Ishikawa (cell line): Measurements from ENCODE around the gene EPHA6.

Experiments
- CEBPB ChIP-seq: IDR thresholded peaks from 2 replicates; pipeline ENCODE4 v1.6.1; 2012
- CREB1 ChIP-seq: IDR thresholded peaks from 2 replicates; pipeline ENCODE4 v1.6.1; 2012; ENCODE audit warnings: low read depth
- EGR1 ChIP-seq: IDR thresholded peaks from 2 replicates; pipeline ENCODE4 v1.6.1; 2012
- EP300 ChIP-seq: IDR thresholded peaks from 2 replicates; pipeline ENCODE4 v1.6.1; 2012; ENCODE audit warnings: borderline replicate concordance
- FOXM1 ChIP-seq: IDR thresholded peaks from 2 replicates; pipeline ENCODE4 v1.6.1; 2012; ENCODE audit warnings: low read depth, borderline replicate concordance
- NFIC ChIP-seq: IDR thresholded peaks from 2 replicates; pipeline ENCODE4 v1.6.1; 2012
- RAD21 ChIP-seq: IDR thresholded peaks from 2 replicates; pipeline ENCODE4 v1.6.1; 2012; ENCODE audit warnings: low read depth
- TAF1 ChIP-seq: IDR thresholded peaks from 2 replicates; pipeline ENCODE4 v1.6.1; 2012; ENCODE audit warnings: low read depth, mild to moderate bottlenecking
- TCF12 ChIP-seq: IDR thresholded peaks from 2 replicates; pipeline ENCODE4 v1.6.1; 2012; ENCODE audit warnings: low read depth
- TEAD4 ChIP-seq: IDR thresholded peaks from 2 replicates; pipeline ENCODE4 v1.6.1; 2012
- YY1 ChIP-seq: IDR thresholded peaks from 2 replicates; pipeline ENCODE4 v1.6.1; 2012; ENCODE audit warnings: low read depth
- ZBTB7A ChIP-seq: IDR thresholded peaks from 2 replicates; pipeline ENCODE4 v1.6.1; 2012; ENCODE audit warnings: low read depth
- TF ChIP-seq, protein P1 (sequence below): IDR thresholded peaks from 2 replicates; pipeline ENCODE4 v1.6.1; 2012; ENCODE audit warnings: low read depth, mild to moderate bottlenecking
- TF ChIP-seq, protein P2 (sequence below): IDR thresholded peaks from 2 replicates; pipeline ENCODE4 v1.6.1; 2012
- TF ChIP-seq, protein P3 (sequence below): IDR thresholded peaks from 2 replicates; pipeline ENCODE4 v1.6.1; 2012

EPHA6 gene

DNA sequence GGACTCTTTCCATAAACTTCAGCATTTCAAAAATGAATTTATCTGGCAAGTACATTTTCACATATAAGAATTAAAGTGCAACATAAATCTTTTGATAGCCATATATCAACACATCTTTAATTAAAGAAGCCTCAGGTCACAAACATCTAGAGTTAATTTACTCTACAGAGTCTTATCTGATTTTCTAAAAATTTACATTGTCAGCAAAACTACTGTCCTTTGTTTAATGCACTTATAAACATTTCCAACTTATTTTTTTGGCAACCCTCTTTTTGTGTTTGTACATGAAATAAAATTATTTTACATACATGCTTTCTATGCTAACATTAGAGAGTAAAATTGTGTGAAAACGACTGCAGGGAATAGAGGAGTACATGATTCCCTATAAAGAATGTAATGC, 533.4 kb downstream of the EPHA6 start:
- no peak for TF ChIP-seq YY1
- TF ChIP-seq TAF1, result no peak
- no peak for TF ChIP-seq NFIC
- no peak for TF ChIP-seq CEBPB
- TF ChIP-seq, protein P1, sequence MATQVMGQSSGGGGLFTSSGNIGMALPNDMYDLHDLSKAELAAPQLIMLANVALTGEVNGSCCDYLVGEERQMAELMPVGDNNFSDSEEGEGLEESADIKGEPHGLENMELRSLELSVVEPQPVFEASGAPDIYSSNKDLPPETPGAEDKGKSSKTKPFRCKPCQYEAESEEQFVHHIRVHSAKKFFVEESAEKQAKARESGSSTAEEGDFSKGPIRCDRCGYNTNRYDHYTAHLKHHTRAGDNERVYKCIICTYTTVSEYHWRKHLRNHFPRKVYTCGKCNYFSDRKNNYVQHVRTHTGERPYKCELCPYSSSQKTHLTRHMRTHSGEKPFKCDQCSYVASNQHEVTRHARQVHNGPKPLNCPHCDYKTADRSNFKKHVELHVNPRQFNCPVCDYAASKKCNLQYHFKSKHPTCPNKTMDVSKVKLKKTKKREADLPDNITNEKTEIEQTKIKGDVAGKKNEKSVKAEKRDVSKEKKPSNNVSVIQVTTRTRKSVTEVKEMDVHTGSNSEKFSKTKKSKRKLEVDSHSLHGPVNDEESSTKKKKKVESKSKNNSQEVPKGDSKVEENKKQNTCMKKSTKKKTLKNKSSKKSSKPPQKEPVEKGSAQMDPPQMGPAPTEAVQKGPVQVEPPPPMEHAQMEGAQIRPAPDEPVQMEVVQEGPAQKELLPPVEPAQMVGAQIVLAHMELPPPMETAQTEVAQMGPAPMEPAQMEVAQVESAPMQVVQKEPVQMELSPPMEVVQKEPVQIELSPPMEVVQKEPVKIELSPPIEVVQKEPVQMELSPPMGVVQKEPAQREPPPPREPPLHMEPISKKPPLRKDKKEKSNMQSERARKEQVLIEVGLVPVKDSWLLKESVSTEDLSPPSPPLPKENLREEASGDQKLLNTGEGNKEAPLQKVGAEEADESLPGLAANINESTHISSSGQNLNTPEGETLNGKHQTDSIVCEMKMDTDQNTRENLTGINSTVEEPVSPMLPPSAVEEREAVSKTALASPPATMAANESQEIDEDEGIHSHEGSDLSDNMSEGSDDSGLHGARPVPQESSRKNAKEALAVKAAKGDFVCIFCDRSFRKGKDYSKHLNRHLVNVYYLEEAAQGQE, result no peak
- no peak for TF ChIP-seq ZBTB7A
- TF ChIP-seq CREB1, result no peak
- TF ChIP-seq EGR1, result no peak
- no peak for TF ChIP-seq EP300
- no peak for TF ChIP-seq TCF12
- TF ChIP-seq RAD21, result no peak
- TF ChIP-seq, protein P2, sequence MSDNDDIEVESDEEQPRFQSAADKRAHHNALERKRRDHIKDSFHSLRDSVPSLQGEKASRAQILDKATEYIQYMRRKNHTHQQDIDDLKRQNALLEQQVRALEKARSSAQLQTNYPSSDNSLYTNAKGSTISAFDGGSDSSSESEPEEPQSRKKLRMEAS, result no peak
- no peak for TF ChIP-seq FOXM1
- TF ChIP-seq, protein P3, sequence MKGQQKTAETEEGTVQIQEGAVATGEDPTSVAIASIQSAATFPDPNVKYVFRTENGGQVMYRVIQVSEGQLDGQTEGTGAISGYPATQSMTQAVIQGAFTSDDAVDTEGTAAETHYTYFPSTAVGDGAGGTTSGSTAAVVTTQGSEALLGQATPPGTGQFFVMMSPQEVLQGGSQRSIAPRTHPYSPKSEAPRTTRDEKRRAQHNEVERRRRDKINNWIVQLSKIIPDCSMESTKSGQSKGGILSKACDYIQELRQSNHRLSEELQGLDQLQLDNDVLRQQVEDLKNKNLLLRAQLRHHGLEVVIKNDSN, result no peak
- TF ChIP-seq TEAD4, result no peak

DNA sequence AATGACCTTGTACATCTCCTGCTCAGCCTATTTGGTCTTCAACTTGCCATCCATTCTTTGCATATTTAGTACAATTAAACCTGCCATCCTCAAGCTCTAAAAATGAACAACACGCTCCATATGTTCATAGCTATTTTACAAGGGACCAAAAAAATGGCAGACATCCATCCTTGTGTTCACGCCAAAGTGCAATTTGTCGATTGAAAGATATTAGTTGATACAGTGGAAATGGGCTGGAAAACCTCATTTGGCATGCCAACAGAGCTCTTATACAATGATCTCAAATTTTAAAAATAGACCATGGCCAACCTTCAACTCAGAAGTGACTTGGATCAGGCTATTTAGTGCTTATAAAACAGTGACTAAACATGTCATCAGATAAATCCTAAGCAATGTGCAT, 536.6 kb downstream of the EPHA6 start:
- TF ChIP-seq NFIC, result no peak

DNA sequence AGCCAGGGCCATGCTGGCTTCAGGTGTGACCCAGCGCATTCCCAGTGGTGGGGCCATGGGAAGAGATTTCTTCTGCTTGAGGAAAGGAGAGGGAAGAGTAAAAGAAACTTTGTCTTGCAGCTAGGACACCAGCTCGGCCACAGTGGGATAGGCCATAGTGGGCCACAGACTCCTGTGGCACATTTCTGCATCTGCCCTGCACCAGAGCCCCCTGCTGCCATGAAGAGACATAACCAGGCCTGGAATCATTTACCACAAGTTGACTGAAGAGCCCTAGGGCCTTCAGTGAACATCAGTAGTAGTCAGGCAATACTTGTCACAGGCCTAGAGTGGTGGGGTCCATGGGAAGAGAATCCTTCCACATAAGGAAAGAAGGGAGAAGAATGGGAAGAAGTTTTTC, 538.8 kb downstream of the EPHA6 start:
- TF ChIP-seq, protein P2, result no peak
- no peak for TF ChIP-seq CREB1

DNA sequence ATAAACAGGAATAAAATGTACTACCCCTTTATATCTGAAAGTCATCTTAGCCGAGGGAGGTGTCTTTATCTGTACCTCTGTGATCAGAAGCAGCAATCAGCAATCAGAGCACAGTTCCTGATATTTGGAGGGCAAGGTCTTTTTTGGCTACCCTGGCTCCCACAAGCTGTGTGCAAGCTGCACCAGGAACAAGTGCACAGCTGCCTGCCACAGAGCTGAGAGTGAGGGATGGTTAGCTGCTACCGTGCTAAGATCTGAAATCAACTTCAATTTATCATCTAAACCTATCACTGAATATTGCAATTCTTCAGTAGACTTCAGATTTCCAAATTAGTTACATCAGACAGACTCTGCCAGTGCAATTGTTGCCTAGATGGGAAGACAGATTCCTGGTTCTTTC, 545.6 kb downstream of the EPHA6 start:
- TF ChIP-seq, protein P2, result no peak
- no peak for TF ChIP-seq NFIC
- TF ChIP-seq, protein P1, result no peak
- no peak for TF ChIP-seq TAF1
- no peak for TF ChIP-seq CEBPB

DNA sequence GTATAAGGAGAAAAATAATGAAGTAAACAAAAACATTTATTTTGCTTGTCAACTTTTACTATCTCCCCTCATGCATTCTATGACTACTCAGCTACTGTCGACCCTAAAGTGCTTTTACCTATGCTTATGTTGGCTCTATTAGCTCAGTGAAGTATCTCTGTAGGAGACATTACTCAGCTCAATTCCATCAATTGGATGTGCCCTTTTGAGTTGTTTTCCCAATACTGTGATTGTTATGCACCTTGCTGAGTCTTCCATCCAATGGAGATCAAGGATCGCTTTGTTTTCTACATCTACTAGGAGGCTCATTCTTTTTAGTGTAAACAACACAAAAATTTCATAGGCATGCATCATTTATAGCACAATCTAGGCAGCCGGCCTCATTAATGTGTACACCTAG, 546.4 kb downstream of the EPHA6 start:
- TF ChIP-seq CREB1, result no peak
- no peak for TF ChIP-seq CEBPB
- no peak for TF ChIP-seq TEAD4
- TF ChIP-seq EP300, result no peak
- no peak for TF ChIP-seq NFIC
- no peak for TF ChIP-seq TAF1
- TF ChIP-seq, protein P3, result no peak
- TF ChIP-seq, protein P1, result no peak
- no peak for TF ChIP-seq YY1
- no peak for TF ChIP-seq EGR1
- no peak for TF ChIP-seq FOXM1
- TF ChIP-seq, protein P2, result no peak
- no peak for TF ChIP-seq RAD21
- no peak for TF ChIP-seq ZBTB7A
- TF ChIP-seq TCF12, result no peak
